ENCODE data around the gene PRAF2. TPM values are rescaled to one million over a fixed set of nuclear protein-coding genes. Genes with fewer than 3 reads are reported as not detected.
A peak's percentile ranks its signal among the peaks of the same experiment; 100 is the strongest.

Gene PRAF2
- total RNA-seq, 1 experiment from 2014 or later = 1.9 TPM

DNA sequence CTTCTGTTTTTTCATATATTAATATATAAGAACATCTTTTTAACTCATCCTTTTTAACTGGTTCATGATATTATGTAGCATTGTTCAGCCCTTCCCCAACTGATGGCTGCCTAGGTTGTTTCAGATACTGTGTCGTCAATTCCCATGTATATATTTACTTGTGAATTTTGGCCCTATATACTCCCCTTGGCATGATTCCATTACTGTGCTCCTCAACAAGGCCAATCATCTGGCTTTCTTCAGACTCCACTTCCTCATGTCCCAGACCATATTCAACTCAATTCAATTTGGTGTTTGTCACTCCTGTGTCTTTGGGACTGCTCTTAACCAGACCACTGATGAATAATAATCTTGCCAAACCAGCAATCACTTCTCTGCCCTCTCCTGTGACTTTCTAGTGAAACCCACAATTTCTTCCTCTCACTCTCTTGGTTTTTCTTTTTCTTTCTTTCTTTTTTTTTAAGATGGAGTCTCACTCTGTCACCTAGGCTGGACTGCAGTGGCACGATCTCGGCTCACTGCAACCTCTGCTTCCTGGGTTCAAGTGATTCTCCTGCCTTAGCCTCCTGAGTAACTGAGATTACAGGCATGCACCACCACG is 8.6 kb upstream of the PRAF2 start:
- Histone ChIP-seq H3K4me3 (no peak overlapping the region), H3K9me3 (no peaks in the 10 kb centered on the region), H3K36me3 (no peaks in the 10 kb centered on the region), H3K27me3 (no peaks in the 10 kb centered on the region)
- DNase-seq = no peak

DNA sequence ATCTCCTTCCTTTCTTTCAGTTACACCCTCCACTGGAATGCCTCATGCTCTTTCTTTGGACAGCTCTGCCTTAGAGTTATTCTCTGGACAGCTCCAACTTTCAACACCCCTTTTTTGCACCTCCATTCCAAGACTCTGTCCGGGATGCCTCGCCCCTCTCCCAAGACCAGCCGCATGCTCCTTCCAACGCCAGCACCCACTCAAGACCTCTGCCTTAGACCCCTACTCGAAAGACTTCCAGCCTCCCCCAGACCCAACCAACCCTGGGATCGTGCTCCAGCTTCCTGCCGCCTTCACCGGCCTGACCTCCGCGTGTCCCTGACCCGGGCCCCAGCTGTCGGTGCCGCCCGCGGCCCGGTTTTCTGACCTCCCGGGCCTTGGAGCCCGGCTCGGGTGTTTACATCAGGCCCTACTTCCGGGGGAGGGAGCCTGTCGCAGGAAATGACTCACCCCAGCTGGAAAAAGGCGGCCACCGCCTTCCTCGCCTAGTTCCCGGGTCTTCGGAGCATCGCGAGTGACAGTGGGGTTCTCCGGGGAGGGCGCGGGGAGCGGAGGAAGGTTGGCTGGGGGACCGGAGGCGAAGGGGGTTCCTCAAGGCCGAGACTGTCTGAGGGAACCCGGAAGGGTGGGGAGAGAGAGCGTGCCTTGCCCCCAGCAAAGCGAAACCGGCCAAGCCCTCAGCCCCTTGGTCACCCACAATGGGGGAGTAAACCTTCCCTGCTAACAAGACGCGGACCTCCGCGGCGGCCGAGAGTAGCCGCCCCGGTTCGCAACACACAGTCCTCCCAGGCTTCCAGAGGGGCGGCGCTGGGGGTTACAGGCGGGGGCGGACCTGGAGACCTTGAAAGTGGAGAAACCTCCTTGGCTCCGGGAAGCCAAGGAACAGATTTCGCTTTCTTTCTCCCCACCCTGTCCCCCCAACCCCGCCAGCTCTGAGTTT is 6.0 kb upstream of the PRAF2 start, which contains the start of gene WDR45:
TSS of gene WDR45 (minus strand) at position 399 of the 940 bp plus-strand sequence. CDS start 1,792 bp downstream, outside the sequence.
- H3K9me3 ChIP-seq = no peaks in the 10 kb centered on the region
- H3K27me3 ChIP-seq = no peaks in the 10 kb centered on the region
- H3K4me3 ChIP-seq = peak within 1 kb of the TSS; percentile 83
- peak; percentile 80 for DNase-seq
- H3K36me3 ChIP-seq = no peaks in the 10 kb centered on the region; the same call in 1 of the 2 replicates

DNA sequence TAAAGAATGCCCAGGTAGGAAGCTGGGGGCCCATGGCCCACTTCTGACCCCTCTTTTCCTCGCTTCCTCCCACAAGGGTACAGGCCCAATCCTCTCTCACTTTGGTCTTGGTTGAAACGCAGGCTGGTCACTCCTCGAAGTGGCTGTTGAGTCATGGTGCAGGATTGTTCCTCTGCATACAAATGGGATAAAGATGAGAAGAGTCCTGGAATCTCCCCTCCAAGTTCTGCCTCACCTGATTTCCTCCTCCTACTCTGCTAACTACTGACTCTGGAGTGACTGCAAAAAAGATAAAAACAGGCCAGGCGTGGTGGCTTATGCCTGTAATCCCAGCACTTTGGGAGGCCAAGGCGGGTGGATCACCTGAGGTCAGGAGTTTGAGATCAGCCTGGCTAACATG is 4.1 kb upstream of the PRAF2 start:
- Histone ChIP-seq H3K36me3 (no peaks in the 10 kb centered on the region; the same call in none of the 2 replicates), H3K4me3 (no peak overlapping the region), H3K9me3 (no peaks in the 10 kb centered on the region), H3K27me3 (no peaks in the 10 kb centered on the region)
- no peak for DNase-seq

DNA sequence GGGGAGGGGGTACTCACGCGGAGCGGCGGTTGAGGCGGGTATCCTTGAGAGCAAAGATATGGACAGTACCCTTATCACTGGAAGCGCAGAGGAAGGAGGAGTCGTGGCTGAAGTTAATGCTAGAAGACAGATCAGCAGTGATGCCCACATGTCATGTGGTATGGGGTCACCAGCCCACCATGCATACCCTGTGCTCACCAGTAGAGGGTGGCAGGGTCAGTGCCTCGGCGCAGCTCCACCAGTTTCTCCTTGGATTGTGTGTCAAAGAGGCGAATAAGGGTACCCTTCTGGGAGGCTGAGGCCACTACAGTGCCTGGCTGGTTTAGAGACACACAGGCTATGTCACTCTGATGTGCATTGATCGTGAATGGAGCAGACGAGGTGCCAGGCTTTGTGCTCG is 1.5 kb upstream of the PRAF2 start:
- Histone ChIP-seq H3K4me3 (no peak overlapping the region), H3K27me3 (no peaks in the 10 kb centered on the region), H3K36me3 (no peaks in the 10 kb centered on the region; the same call in none of the 2 replicates), H3K9me3 (no peaks in the 10 kb centered on the region)
- DNase-seq = no peak

DNA sequence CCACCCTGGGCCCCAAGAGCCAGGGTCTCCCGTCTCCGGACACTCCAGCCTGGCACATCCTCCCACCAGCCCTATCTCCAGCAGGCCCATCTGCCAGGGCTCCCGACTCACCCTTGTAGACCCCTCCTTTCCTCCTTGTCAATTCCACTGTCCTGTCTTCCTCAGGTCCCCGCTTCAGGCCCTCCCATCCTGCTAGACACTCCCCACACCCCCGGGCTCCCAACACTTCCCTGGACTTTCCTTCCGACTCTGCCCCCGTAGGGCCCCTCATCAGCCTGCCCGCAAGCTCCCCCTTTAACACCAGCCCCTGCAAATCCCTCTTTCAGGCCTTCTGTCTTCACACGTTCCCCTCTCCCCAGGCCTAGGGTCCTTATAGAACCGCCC is 1.1 kb downstream of the PRAF2 start:
- H3K27me3 ChIP-seq = no peaks in the 10 kb centered on the region

DNA sequence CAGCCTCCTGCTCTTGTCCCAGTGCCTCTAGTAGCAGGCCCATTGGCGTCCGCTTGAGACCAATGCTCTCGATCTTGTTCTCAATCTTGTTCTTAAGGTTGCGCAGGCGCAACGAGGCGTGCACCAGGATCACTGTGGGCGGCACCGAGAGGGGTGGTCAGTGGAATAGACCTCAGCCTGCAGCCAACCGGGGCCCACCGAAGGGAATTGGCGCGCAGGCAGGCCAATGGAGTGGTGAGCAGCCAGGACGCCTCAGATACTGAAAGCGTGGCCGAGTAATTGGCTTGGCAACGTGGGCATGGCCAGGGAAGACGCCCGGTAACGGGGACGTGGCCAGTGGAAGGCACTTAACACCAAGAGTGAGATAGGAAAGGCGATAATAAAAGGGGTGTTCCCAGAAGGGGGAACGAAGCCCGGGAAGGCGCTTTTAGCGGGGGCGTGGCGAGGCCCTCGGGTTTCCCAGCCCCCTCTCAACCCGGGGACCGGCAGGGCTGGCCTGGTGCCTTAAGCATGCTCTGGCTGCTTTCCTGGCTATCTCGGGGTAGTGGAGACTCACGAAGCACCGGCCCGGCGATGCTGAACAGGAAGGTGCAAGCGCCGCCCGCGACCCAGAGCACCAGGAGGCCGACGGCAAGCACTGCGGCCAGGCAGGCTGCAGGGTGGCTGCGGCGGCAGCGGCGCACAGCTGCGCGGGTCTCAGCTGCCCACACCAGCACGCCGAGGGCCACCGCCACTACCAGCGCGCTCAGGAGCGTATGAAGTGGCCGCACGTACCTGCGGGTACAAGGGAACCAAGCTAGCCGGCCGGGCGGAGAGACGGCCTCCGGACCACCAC is 1.7 kb downstream of the PRAF2 start:
- DNase-seq = no peak
- Histone ChIP-seq H3K9me3 (no peaks in the 10 kb centered on the region), H3K36me3 (no peaks in the 10 kb centered on the region; the same call in none of the 2 replicates), H3K4me3 (no peak overlapping the region), H3K27me3 (no peaks in the 10 kb centered on the region)

More for the DNA sequence above, 1.1 kb downstream of the PRAF2 start:
- H3K36me3 ChIP-seq = no peaks in the 10 kb centered on the region; the same call in none of the 2 replicates
- no peak for DNase-seq
- no peaks in the 10 kb centered on the region for H3K9me3 ChIP-seq
- H3K4me3 ChIP-seq = peak overlapping the region; percentile 73

DNA sequence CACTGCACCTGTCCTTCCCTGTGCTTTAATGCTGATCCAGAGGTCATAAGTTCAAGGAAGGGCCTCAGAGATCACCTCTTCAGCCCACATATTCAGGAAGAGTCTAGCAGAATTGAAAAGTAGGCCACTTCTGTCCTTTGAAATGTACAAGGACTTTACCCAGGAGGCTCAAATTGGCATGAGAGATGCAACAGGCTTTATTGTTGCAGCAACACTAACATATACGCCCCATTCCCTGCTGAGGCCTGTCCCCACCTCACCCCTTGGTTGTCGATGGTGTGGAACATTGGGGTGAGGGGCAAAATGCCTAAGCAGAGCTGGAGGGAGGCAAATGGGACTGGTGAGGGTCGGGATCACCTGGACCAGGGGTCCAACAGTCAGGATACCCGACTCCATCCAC is 2.8 kb downstream of the PRAF2 start:
- Histone ChIP-seq H3K27me3 (no peaks in the 10 kb centered on the region), H3K36me3 (no peaks in the 10 kb centered on the region; the same call in none of the 2 replicates), H3K9me3 (no peaks in the 10 kb centered on the region), H3K4me3 (no peak overlapping the region)
- DNase-seq = no peak

DNA sequence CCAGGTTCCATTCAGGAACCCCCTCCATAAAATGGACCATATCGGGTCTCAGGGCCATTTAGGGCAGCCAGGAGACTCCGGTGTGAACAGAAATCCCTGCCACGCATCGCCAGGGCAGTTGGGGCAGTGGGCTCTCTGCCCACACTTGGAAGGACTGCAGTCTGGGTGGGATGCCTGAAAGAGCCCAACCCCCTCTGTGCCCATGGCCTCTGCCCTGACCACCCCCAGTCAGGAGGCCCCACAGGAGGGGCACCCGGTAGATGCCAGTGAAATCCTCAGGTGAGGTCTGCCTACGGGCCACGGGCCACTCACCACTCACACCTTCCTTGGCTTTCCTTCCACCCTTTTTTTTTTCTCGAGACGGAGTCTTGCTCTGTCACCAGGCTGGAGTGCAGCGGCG is 4.8 kb downstream of the PRAF2 start:
- no peak for DNase-seq
- Histone ChIP-seq H3K9me3 (no peaks in the 10 kb centered on the region), H3K27me3 (no peaks in the 10 kb centered on the region), H3K36me3 (no peaks in the 10 kb centered on the region; the same call in 1 of the 2 replicates), H3K4me3 (no peak overlapping the region)

DNA sequence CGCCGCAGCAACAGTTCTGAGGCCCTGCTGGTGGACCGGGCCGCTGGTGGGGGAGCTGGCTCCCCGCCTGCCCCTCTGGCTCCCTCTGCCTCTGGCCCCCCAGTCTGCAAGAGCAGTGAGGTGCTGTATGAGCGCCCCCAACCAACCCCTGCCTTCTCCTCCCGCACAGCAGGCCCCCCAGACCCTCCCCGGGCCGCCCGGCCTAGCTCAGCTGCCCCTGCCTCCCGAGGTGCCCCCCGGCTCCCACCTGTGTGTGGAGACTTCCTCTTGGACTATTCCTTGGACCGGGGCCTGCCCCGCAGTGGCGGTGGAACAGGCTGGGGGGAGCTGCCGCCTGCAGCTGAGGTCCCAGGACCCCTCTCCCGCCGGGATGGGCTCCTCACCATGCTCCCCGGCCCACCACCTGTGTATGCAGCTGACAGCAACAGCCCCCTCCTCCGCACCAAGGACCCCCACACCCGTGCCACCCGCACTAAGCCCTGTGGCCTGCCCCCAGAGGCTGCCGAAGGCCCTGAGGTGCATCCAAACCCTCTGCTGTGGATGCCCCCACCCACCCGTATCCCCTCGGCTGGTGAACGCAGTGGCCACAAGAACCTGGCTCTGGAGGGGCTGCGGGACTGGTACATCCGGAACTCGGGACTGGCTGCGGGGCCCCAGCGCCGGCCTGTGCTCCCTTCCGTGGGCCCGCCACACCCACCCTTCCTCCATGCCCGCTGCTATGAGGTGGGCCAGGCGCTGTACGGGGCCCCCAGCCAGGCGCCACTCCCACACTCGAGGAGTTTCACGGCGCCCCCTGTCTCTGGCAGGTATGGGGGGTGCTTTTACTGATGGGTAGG is 6.3 kb downstream of the PRAF2 start:
- no peaks in the 10 kb centered on the region for H3K27me3 ChIP-seq
- no peaks in the 10 kb centered on the region for H3K9me3 ChIP-seq
- DNase-seq = no peak
- no peaks in the 10 kb centered on the region for H3K36me3 ChIP-seq
- H3K4me3 ChIP-seq = no peak overlapping the region

DNA sequence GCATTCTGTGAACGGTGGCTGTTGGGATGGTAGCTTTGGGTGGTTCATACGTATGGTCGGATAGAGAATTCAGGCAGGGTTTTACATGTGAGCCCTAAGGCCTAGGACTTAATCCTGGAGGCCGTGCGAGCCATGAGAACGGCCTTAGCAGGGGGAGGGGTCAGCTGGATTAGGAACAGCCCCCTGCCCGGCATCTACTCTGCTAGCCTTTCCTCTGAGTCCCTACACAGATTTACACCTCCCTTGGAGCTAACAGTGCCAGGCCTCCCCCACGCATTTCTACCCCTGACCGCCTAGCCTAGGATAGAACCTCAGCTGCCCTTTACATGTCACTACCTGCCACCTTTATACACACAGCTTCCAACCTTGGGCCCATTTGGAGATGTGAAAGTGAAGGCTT is 7.1 kb downstream of the PRAF2 start:
- H3K9me3 ChIP-seq = no peaks in the 10 kb centered on the region
- H3K4me3 ChIP-seq = no peak overlapping the region
- DNase-seq = no peak
- no peaks in the 10 kb centered on the region for H3K27me3 ChIP-seq
- H3K36me3 ChIP-seq = no peaks in the 10 kb centered on the region

DNA sequence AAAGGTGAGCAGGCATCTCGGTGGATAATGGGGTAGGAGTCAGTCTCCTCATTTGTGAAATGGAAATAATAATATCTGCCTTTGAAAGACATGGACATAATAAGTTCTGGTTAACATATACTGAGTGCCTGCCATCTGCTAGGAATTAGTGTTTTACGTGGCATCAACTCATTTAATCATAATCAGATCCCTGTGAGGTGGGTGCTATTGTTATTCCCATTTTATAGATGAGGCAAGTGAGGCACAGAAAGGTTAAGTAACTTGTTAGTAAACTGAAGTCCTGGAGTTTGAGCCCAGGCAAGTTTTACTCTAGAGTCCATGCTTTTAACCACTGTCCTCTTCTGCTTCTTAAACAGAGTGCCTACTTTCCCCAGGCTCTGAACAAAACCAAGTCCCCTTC is 7.5 kb downstream of the PRAF2 start:
- Histone ChIP-seq H3K9me3 (no peaks in the 10 kb centered on the region), H3K27me3 (no peaks in the 10 kb centered on the region), H3K36me3 (no peaks in the 10 kb centered on the region), H3K4me3 (no peak overlapping the region)
- DNase-seq = no peak

DNA sequence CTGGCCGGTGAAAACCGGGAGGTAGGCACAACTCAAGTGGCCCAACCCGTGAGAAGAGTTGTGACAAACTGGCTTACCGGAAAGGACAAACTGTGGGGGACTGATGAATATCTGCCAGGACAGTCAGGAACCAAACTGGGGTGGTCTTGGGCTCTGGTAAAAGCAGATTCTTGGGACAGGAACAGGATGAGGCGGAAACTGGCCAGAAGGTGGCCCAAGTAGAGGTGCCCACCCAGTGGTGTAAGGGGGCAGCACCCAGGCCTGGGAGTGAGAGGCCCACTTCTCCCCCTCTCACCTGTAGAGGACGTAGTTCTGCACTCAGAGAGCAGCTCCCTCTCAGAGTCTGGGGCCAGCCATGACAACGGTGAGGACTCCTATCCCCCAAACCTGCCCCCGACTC is 9.1 kb downstream of the PRAF2 start:
- no peak overlapping the region for H3K4me3 ChIP-seq
- no peak for DNase-seq
- H3K27me3 ChIP-seq = no peaks in the 10 kb centered on the region
- no peaks in the 10 kb centered on the region for H3K36me3 ChIP-seq
- H3K9me3 ChIP-seq = no peaks in the 10 kb centered on the region

DNA sequence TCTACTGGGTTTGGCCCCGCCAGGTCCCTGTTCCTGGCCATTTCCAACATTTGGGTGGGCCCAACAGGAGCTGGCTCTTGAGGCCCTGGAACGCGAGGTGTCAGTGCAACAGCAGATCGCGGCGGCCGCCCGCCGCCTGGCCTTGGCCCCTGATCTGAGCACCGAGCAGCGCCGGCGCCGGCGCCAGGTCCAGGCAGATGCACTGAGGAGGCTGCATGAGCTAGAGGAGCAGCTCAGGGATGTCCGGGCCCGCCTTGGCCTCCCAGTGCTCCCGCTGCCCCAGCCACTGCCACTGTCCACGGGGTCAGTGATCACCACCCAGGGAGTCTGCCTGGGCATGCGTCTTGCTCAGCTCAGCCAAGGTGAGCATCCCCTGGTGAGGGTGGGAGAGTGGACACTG is 9.5 kb downstream of the PRAF2 start:
- Histone ChIP-seq H3K36me3 (no peaks in the 10 kb centered on the region), H3K9me3 (no peaks in the 10 kb centered on the region), H3K27me3 (no peaks in the 10 kb centered on the region), H3K4me3 (no peak overlapping the region)
- DNase-seq = no peak

DNA sequence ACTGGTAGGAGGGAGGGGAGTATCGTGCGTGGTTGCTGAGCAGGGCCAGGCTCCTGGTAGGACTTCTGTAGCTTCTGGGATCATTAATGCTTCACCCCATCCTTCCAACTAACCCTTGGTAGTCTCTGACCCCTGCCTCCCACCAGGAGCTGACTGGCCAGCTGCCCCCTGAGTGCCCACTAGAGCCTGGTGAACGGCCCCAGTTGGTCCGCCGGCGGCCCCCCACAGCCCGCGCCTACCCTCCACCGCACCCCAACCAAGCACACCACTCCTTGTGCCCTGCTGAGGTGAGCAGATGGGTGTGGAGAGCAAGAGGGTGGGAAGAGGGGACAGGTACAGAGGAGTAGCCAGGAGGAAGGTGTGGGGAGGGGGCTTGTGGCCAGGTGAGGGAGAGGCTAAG is 10.1 kb downstream of the PRAF2 start:
- Histone ChIP-seq H3K9me3 (no peaks in the 10 kb centered on the region), H3K4me3 (no peak overlapping the region), H3K36me3 (no peaks in the 10 kb centered on the region), H3K27me3 (no peaks in the 10 kb centered on the region)
- no peak for DNase-seq

DNA sequence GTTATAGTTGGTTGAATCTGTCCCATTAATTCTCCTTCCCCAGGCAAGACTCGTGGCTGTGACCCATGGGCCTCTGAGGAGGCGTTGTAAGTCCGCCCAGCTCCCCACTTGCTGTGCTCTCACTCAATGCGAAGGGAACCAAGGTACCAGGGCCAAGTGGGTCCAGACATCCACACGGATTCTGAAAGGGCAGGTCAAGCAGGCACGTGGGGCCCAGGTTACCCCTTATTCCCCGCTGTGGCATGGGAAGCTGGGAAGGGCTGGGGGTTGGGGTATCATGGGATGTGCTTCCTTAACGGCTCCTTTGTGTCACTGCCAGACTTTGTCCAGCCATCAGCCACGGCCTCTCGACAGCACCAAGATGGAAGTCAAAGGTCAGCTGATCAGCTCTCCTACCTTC is 11.9 kb downstream of the PRAF2 start:
- no peak for DNase-seq
- no peak overlapping the region for H3K4me3 ChIP-seq
- no peaks in the 10 kb centered on the region for H3K9me3 ChIP-seq
- H3K36me3 ChIP-seq = no peaks in the 10 kb centered on the region
- no peaks in the 10 kb centered on the region for H3K27me3 ChIP-seq

DNA sequence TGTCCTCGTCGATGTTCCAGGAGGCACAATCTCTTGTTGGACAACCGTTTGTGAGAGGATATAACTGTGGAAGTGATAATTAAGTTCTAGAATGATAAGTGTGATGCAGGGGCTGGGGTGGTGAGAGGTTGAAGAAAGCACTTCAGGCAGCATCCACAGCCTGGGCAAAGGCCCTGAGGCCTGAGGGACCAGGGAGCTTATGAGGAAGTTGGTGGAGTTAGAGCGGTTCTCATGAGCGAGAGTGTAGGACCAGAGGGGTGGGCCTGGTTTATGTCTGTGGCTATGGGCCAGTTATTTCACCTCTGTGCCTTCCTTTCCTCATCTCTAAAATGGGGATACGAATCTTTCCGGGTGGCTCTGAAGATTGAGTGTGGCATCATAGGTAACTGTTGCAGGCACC is 12.3 kb downstream of the PRAF2 start:
- H3K9me3 ChIP-seq = no peaks in the 10 kb centered on the region
- no peak overlapping the region for H3K4me3 ChIP-seq
- no peaks in the 10 kb centered on the region for H3K36me3 ChIP-seq
- no peaks in the 10 kb centered on the region for H3K27me3 ChIP-seq
- DNase-seq = no peak
